Activated CD8-positive, alpha-beta memory T cell treated with anti-CD3 and anti-CD28 coated beads, Interleukin-2, amount 50 U/mL, for 24 hours (primary cell): ENCODE measurements around the gene CFAP65.
A peak's percentile ranks its signal among the peaks of the same experiment; 100 is the strongest.

Experiments
- DNase-seq: peaks from one replicate; pipeline ENCODE4 v3.0.0-alpha.2; 2020; ENCODE audit errors: extremely low read depth

CFAP65 gene

GRCh38 chr2:218992703-218993344, 48.5 kb downstream of the CFAP65 start:
- DNase-seq = no peak

- DNase-seq = no peak
These were observed 49.1 kb downstream of the CFAP65 start for GRCh38 chr2:218992196-218992595.

GRCh38 chr2:218991674-218992168, 49.6 kb downstream of the CFAP65 start:
- DNase-seq = no peak

GRCh38 chr2:218990612-218991011, 50.7 kb downstream of the CFAP65 start:
- DNase-seq = no peak

GRCh38 chr2:218990052-218990451, 51.3 kb downstream of the CFAP65 start:
- no peak for DNase-seq

- no peak for DNase-seq
These were observed 52.7 kb downstream of the CFAP65 start for GRCh38 chr2:218988650-218989049.

GRCh38 chr2:218988164-218988563, 53.2 kb downstream of the CFAP65 start:
- DNase-seq = no peak

- DNase-seq = no peak
These were observed 55.1 kb downstream of the CFAP65 start for GRCh38 chr2:218986148-218986761.

GRCh38 chr2:218985325-218986091, 55.8 kb downstream of the CFAP65 start:
- DNase-seq = no peak

GRCh38 chr2:218985021-218985324, 56.3 kb downstream of the CFAP65 start, which contains the start of gene FEV:
Gene FEV (minus strand): TSS chr2:218985184. CDS start chr2:218985075, 109 bp downstream.
- no peak for DNase-seq

GRCh38 chr2:218984239-218985020, 56.9 kb downstream of the CFAP65 start:
- no peak for DNase-seq

- DNase-seq = no peak
These were observed 57.4 kb downstream of the CFAP65 start for GRCh38 chr2:218983934-218984238.

GRCh38 chr2:218983263-218983933, 57.9 kb downstream of the CFAP65 start:
- DNase-seq = no peak

GRCh38 chr2:218982586-218983262, 58.6 kb downstream of the CFAP65 start:
- DNase-seq = no peak

GRCh38 chr2:218981881-218982585, 59.3 kb downstream of the CFAP65 start:
- DNase-seq = no peak

GRCh38 chr2:218981390-218981880, 59.9 kb downstream of the CFAP65 start:
- no peak for DNase-seq

- DNase-seq = no peak
These were observed 60.5 kb downstream of the CFAP65 start for GRCh38 chr2:218980735-218981389.

GRCh38 chr2:218979846-218980734, 61.2 kb downstream of the CFAP65 start:
- peak; percentile 69 for DNase-seq
